Urinary bladder (tissue), 4 donors: ENCODE data around the gene CHST15. TPM values are rescaled to one million over a fixed set of nuclear protein-coding genes. Genes with fewer than 3 reads are reported as not detected.

Source experiments
- DNase-seq: peaks from one replicate; pipeline ENCODE4 v3.0.0-alpha.2; 2015; ENCODE audit errors: extremely low spot score
- H3K27ac ChIP-seq: one replicate; pipeline ENCODE4 v1.5.1; 2013; ENCODE audit warnings: low read depth, mild to moderate bottlenecking, moderate library complexity
- H3K36me3 ChIP-seq: one replicate; pipeline ENCODE4 v1.6.1; 2013; ENCODE audit warnings: mild to moderate bottlenecking, moderate library complexity; ENCODE audit not compliant: insufficient read depth
- H3K4me1 ChIP-seq: one replicate; pipeline ENCODE4 v1.6.1; 2013; ENCODE audit warnings: mild to moderate bottlenecking, moderate library complexity; ENCODE audit not compliant: insufficient read depth
- H3K4me3 ChIP-seq: one replicate; pipeline ENCODE4 v1.5.1; 2013; ENCODE audit warnings: low read depth, low read length
- WGBS: extraction: QIAGEN DNeasy Blood & Tissue Kit; methylation state at CpG from one replicate; pipeline ENCODE4 v1.1.7; 2013; 5-methylcytosine and 5-hydroxymethylcytosine counted together
- polyA plus RNA-seq: library from polyadenylated mRNA; stranded (reverse); fragments of 200-250 nt; gene quantifications from one replicate; pipeline ENCODE4 v1.2.3, GENCODE V29; 2013
- total RNA-seq: library from RNA; depleted of rRNA; stranded (reverse); fragments of >200 nt; gene quantifications from one replicate; pipeline ENCODE4 v1.2.3, GENCODE V29; 2014
- donor health status: healthy with polysubstance abuse.
- donor health status: healthy.

CHST15 gene
- total and polyA plus RNA-seq, 2 donors: 7.8 to 17.8 TPM

- H3K4me3 ChIP-seq: no peak overlapping the region
- no peak for DNase-seq
- WGBS: 92% methylated on average over 15 of the region's 15 CpGs
- no peak overlapping the region for H3K27ac ChIP-seq
- no peaks in the 10 kb centered on the region for H3K4me1 ChIP-seq
- no peaks in the 10 kb centered on the region for H3K36me3 ChIP-seq
Measured at GRCh38 chr10:124030492-124031110, 62.8 kb downstream of the CHST15 start.

- Histone ChIP-seq H3K36me3 (no peaks in the 10 kb centered on the region), H3K27ac (no peak overlapping the region)
- 81% methylated on average over 8 of the region's 8 CpGs for WGBS
Measured at GRCh38 chr10:124030061-124030460, 63.3 kb downstream of the CHST15 start.

GRCh38 chr10:124029559-124029958 is 63.8 kb downstream of the CHST15 start:
- Histone ChIP-seq H3K27ac (no peak overlapping the region), H3K4me3 (no peak overlapping the region), H3K4me1 (no peaks in the 10 kb centered on the region), H3K36me3 (no peaks in the 10 kb centered on the region)
- DNase-seq: no peak
- 80% methylated on average over 12 of the region's 12 CpGs for WGBS

More at GRCh38 chr10:124030061-124030460, 63.3 kb downstream of the CHST15 start:
- DNase-seq: no peak
- Histone ChIP-seq H3K4me3 (no peak overlapping the region), H3K4me1 (no peaks in the 10 kb centered on the region)

- Histone ChIP-seq H3K36me3 (no peaks in the 10 kb centered on the region), H3K4me1 (no peaks in the 10 kb centered on the region), H3K27ac (no peak overlapping the region), H3K4me3 (no peak overlapping the region)
- 95% methylated on average over 14 of the region's 14 CpGs for WGBS
- no peak for DNase-seq
Measured at GRCh38 chr10:124028700-124029480, 64.5 kb downstream of the CHST15 start.

GRCh38 chr10:124027651-124028050 is 65.7 kb downstream of the CHST15 start:
- DNase-seq: no peak
- Histone ChIP-seq H3K27ac (no peak overlapping the region), H3K4me1 (no peaks in the 10 kb centered on the region), H3K4me3 (no peak overlapping the region), H3K36me3 (no peaks in the 10 kb centered on the region)
- 94% methylated on average over 9 of the region's 9 CpGs for WGBS

- Histone ChIP-seq H3K4me3 (no peak overlapping the region), H3K27ac (no peak overlapping the region), H3K4me1 (no peaks in the 10 kb centered on the region), H3K36me3 (no peaks in the 10 kb centered on the region)
- WGBS: 67% methylated on average over 12 of the region's 12 CpGs
- DNase-seq: no peak
Measured at GRCh38 chr10:124027031-124027611, 66.3 kb downstream of the CHST15 start.

GRCh38 chr10:124026589-124026939 is 66.8 kb downstream of the CHST15 start:
- H3K4me3 ChIP-seq: no peak overlapping the region
- H3K4me1 ChIP-seq: no peaks in the 10 kb centered on the region
- no peak for DNase-seq
- WGBS: 78% methylated on average over 10 of the region's 10 CpGs
- no peak overlapping the region for H3K27ac ChIP-seq
- no peaks in the 10 kb centered on the region for H3K36me3 ChIP-seq

GRCh38 chr10:124025660-124026588 is 67.5 kb downstream of the CHST15 start:
- no peak overlapping the region for H3K27ac ChIP-seq
- DNase-seq: no peak
- 87% methylated on average over 13 of the region's 13 CpGs for WGBS
- no peak overlapping the region for H3K4me3 ChIP-seq
- no peaks in the 10 kb centered on the region for H3K36me3 ChIP-seq
- H3K4me1 ChIP-seq: no peaks in the 10 kb centered on the region

- no peak overlapping the region for H3K4me3 ChIP-seq
- DNase-seq: no peak
- WGBS: 77% methylated on average over 5 of the region's 5 CpGs
- no peak overlapping the region for H3K27ac ChIP-seq
- H3K4me1 ChIP-seq: no peaks in the 10 kb centered on the region
- no peaks in the 10 kb centered on the region for H3K36me3 ChIP-seq
Measured at GRCh38 chr10:124025152-124025551, 68.2 kb downstream of the CHST15 start.

GRCh38 chr10:124022066-124022465 is 71.3 kb downstream of the CHST15 start:
- no peak overlapping the region for H3K4me3 ChIP-seq
- 74% methylated on average over 8 of the region's 8 CpGs for WGBS
- H3K36me3 ChIP-seq: no peaks in the 10 kb centered on the region
- no peaks in the 10 kb centered on the region for H3K4me1 ChIP-seq
- H3K27ac ChIP-seq: no peak overlapping the region
- no peak for DNase-seq

GRCh38 chr10:124020981-124021815 is 72.2 kb downstream of the CHST15 start:
- Histone ChIP-seq H3K4me3 (no peak overlapping the region), H3K27ac (no peak overlapping the region), H3K36me3 (no peaks in the 10 kb centered on the region), H3K4me1 (no peaks in the 10 kb centered on the region)
- no peak for DNase-seq
- WGBS: 58% methylated on average over 18 of the region's 18 CpGs

- Histone ChIP-seq H3K4me3 (no peak overlapping the region), H3K27ac (no peak overlapping the region), H3K4me1 (no peaks in the 10 kb centered on the region), H3K36me3 (no peaks in the 10 kb centered on the region)
- DNase-seq: no peak
- 77% methylated on average over 13 of the region's 13 CpGs for WGBS
Measured at GRCh38 chr10:124019886-124020797, 73.3 kb downstream of the CHST15 start.
